Measurements from ENCODE around the gene ACTR3C.

- TF ChIP-seq, protein P1, sequence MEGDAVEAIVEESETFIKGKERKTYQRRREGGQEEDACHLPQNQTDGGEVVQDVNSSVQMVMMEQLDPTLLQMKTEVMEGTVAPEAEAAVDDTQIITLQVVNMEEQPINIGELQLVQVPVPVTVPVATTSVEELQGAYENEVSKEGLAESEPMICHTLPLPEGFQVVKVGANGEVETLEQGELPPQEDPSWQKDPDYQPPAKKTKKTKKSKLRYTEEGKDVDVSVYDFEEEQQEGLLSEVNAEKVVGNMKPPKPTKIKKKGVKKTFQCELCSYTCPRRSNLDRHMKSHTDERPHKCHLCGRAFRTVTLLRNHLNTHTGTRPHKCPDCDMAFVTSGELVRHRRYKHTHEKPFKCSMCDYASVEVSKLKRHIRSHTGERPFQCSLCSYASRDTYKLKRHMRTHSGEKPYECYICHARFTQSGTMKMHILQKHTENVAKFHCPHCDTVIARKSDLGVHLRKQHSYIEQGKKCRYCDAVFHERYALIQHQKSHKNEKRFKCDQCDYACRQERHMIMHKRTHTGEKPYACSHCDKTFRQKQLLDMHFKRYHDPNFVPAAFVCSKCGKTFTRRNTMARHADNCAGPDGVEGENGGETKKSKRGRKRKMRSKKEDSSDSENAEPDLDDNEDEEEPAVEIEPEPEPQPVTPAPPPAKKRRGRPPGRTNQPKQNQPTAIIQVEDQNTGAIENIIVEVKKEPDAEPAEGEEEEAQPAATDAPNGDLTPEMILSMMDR (IDR thresholded peaks at IDR 0.05; ENCODE audit: low read depth, low read length): no peak
- TF ChIP-seq EZH2phosphoT487 (IDR thresholded peaks at IDR 0.05; ENCODE audit: low read depth): no peak
Measured at GRCh38 chr7:150317748-150318444, 5.4 kb downstream of the ACTR3C start.
